MM.1S (cell line): ENCODE measurements around the gene ZNF577.
A peak's percentile ranks its signal among the peaks of the same experiment; 100 is the strongest.

Experiments used
- DNase-seq: peaks from one replicate; pipeline ENCODE4 v3.0.0-alpha.2; 2015
- H2AFZ ChIP-seq: fragments of 300-600 bp; sonication (generic); 2 replicates; pipeline ENCODE4 v1.6.0; 2016; ENCODE audit warnings: antibody characterized with exemption, low read length
- H3F3A ChIP-seq: fragments of 300-600 bp; sonication (generic); 2 replicates; pipeline ENCODE4 v1.6.1; 2016; ENCODE audit warnings: mild to moderate bottlenecking, antibody characterized with exemption, low read length, moderate library complexity, mixed read lengths; ENCODE audit not compliant: insufficient read depth
- H3K27ac ChIP-seq: fragments of 300-600 bp; sonication (generic); 2 replicates; pipeline ENCODE4 v1.5.1; 2016; ENCODE audit warnings: mild to moderate bottlenecking, low read length
- H3K27me3 ChIP-seq: fragments of 300-600 bp; sonication (generic); replicated peaks from 2 replicates; pipeline ENCODE4 v1.6.0; 2016; ENCODE audit warnings: low read length; ENCODE audit not compliant: insufficient read depth
- H3K36me3 ChIP-seq: fragments of 300-600 bp; sonication (generic); replicated peaks from 2 replicates; pipeline ENCODE4 v1.6.1; 2016; ENCODE audit warnings: mild to moderate bottlenecking, low read length, mixed read lengths; ENCODE audit not compliant: insufficient read depth
- H3K4me1 ChIP-seq: fragments of 300-600 bp; sonication (generic); 2 replicates; pipeline ENCODE4 v1.6.1; 2016; ENCODE audit warnings: low read length, mixed read lengths
- H3K4me2 ChIP-seq: fragments of 300-600 bp; sonication (generic); 2 replicates; pipeline ENCODE4 v1.6.0; 2016; ENCODE audit warnings: low read depth, low read length
- H3K4me3 ChIP-seq: fragments of 300-600 bp; sonication (generic); 2 replicates; pipeline ENCODE4 v1.5.1; 2016; ENCODE audit warnings: low read length, mixed read lengths
- H3K79me2 ChIP-seq: fragments of 300-600 bp; sonication (generic); 2 replicates; pipeline ENCODE4 v1.6.1; 2016; ENCODE audit warnings: mixed run types, low read length, mixed read lengths
- H3K9ac ChIP-seq: fragments of 300-600 bp; sonication (generic); 2 replicates; pipeline ENCODE4 v1.6.1; 2016; ENCODE audit warnings: low read length, mixed read lengths
- H3K9me2 ChIP-seq: fragments of 300-600 bp; sonication (generic); replicated peaks from 2 replicates; pipeline ENCODE4 v1.6.1; 2016; ENCODE audit warnings: mild to moderate bottlenecking, low read length, mixed read lengths; ENCODE audit not compliant: insufficient read depth
- H3K9me3 ChIP-seq: fragments of 300-600 bp; sonication (generic); replicated peaks from 2 replicates; pipeline ENCODE4 v1.6.1; 2016; ENCODE audit warnings: mild to moderate bottlenecking, low read length, mixed read lengths; ENCODE audit not compliant: insufficient read depth
- H4K20me1 ChIP-seq: fragments of 300-600 bp; sonication (generic); 2 replicates; pipeline ENCODE4 v1.6.1; 2016; ENCODE audit warnings: mild to moderate bottlenecking, low read length, moderate library complexity, mixed read lengths; ENCODE audit not compliant: insufficient read depth
- CTCF ChIP-seq: fragments of 300-600 bp; sonication (generic); IDR thresholded peaks from 2 replicates; pipeline ENCODE4 v1.5.1; 2016; ENCODE audit warnings: antibody characterized with exemption, low read length, mixed read lengths
- EZH2 ChIP-seq: fragments of 300-600 bp; sonication (generic); optimal IDR thresholded peaks from 2 replicates; pipeline ENCODE3; 2017; ENCODE audit warnings: low read depth, mild to moderate bottlenecking, antibody characterized with exemption, low read length, mixed read lengths
- EZH2phosphoT487 ChIP-seq: fragments of 300-600 bp; sonication (generic); IDR thresholded peaks from 2 replicates; pipeline ENCODE4 v1.6.1; 2018; ENCODE audit warnings: antibody characterized with exemption, low read length

The ZNF577 gene

DNA sequence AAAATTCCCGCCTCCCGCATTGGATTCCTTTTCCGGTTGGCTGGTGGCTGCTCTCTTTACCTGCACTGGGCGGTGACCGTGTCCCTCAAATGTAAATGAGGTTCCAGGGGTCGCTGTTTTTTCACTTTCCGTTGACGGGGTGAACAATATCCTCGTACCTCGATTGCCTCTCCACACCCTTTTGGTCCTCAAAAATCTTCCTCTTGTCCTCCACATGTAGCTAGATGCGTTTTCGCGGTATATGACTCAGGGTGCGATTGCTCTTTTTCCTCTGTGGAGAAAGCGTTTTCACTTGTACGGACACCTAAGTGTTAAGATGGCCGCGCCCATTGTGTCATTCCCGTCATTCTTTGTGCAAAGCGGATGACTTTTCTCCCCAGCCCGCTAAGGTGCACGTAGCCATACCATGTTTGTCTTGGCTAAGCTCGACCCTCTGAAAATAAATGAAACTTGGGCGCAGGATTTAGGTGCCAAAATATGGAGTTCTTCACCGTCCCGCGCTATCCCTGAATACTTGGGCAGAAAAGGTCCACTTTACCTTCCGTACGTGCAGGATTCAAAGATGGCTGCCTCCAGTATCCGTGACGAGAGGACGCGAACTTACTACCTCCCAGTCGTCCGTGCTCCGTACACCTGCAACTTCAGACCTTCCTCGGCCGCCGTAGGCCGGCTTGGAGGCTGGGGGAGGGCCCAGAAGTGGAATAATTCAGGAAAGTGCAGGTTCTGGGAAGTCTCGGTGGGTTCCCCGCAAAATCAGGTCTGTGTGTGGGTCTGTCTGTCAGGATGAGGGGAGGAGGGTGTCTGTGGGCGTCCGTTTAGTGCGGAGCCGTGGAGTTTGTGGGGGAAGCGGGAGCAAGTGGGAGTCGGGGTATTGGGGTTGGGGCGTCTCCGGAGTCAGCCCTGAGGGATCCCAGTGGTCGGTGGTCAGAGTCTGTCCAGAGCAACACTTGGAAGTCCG is 39.3 kb upstream of the ZNF577 start, which contains the start of gene ZNF613:
ZNF613 (plus strand) TSS at position 689 of the 958 bp plus-strand sequence. CDS start 8,749 bp downstream, outside the sequence.
- H3K9me3 ChIP-seq, result no peaks in the 10 kb centered on the region
- TF ChIP-seq EZH2phosphoT487, result no peak
- TF ChIP-seq EZH2, result no peak
- no peak for TF ChIP-seq CTCF

GRCh38 chr19:51926426-51926783 is 38.7 kb upstream of the ZNF577 start:
- Histone ChIP-seq H3K9me3 (no peaks in the 10 kb centered on the region), H3K9me2 (no peaks in the 10 kb centered on the region), H3K27ac (no peak overlapping the region), H3K4me3 (peak overlapping the region; percentile 75; the same call in 1 of the 2 replicates), H3K27me3 (no peaks in the 10 kb centered on the region), H3F3A (no peaks in the 10 kb centered on the region), H3K36me3 (no peaks in the 10 kb centered on the region), H3K9ac (no peak overlapping the region), H3K4me1 (no peaks in the 10 kb centered on the region), H2AFZ (peak overlapping the region; percentile 86), H3K4me2 (peak overlapping the region; percentile 37; the same call in 1 of the 2 replicates), H3K79me2 (no peaks in the 10 kb centered on the region), H4K20me1 (no peaks in the 10 kb centered on the region)
- no peak for TF ChIP-seq EZH2phosphoT487
- TF ChIP-seq CTCF, result no peak
- TF ChIP-seq EZH2, result no peak
- DNase-seq, result no peak

More for the DNA sequence above, 39.3 kb upstream of the ZNF577 start, which contains the start of gene ZNF613:
- Histone ChIP-seq H3K27ac (no peak within 1 kb of the TSS), H3K4me2 (peak within 1 kb of the TSS; percentile 37; the same call in 1 of the 2 replicates), H3K4me3 (peak within 1 kb of the TSS; percentile 75), H3F3A (no peaks in the 10 kb centered on the region), H3K9me2 (no peaks in the 10 kb centered on the region), H3K4me1 (no peaks in the 10 kb centered on the region), H3K27me3 (no peaks in the 10 kb centered on the region), H4K20me1 (no peaks in the 10 kb centered on the region), H3K36me3 (no peaks in the 10 kb centered on the region), H2AFZ (peak within 1 kb of the TSS; percentile 86), H3K79me2 (no peaks in the 10 kb centered on the region), H3K9ac (peak within 1 kb of the TSS; percentile 48; the same call in 1 of the 2 replicates)
- DNase-seq, result peak; percentile 81

GRCh38 chr19:51921949-51922348 is 34.2 kb upstream of the ZNF577 start:
- Histone ChIP-seq H3K36me3 (no peaks in the 10 kb centered on the region), H4K20me1 (no peaks in the 10 kb centered on the region), H3K27me3 (no peaks in the 10 kb centered on the region), H3F3A (no peaks in the 10 kb centered on the region), H3K9ac (no peak overlapping the region), H3K9me3 (no peaks in the 10 kb centered on the region), H3K4me1 (no peaks in the 10 kb centered on the region), H3K9me2 (no peaks in the 10 kb centered on the region), H2AFZ (no peak overlapping the region), H3K27ac (no peak overlapping the region), H3K79me2 (no peaks in the 10 kb centered on the region), H3K4me2 (no peak overlapping the region), H3K4me3 (no peak overlapping the region)
- TF ChIP-seq EZH2phosphoT487, result no peak
- no peak for TF ChIP-seq CTCF
- no peak for TF ChIP-seq EZH2
- DNase-seq, result no peak
